Fibroblast of pulmonary artery (primary cell): ENCODE data around the gene FAM89B.

Experiments
- DNase-seq: peaks from one replicate; pipeline ENCODE4 v3.0.0-alpha.2; 2010; ENCODE audit warnings: low read depth
- H3K4me3 ChIP-seq: replicated peaks from 2 replicates; pipeline ENCODE4 v1.5.1; 2011; ENCODE audit warnings: low read depth, mild to moderate bottlenecking, control low read depth, low read length, moderate library complexity
- CTCF ChIP-seq: IDR thresholded peaks from 2 replicates; pipeline ENCODE4 v1.5.1; 2011; ENCODE audit warnings: mild to moderate bottlenecking, control low read depth, low read length, inconsistent platforms; ENCODE audit errors: missing control alignments

The FAM89B gene

GRCh38 chr11:65571420-65571819 lies 918 bp upstream of the FAM89B start:
- no peak for DNase-seq
- no peak for TF ChIP-seq CTCF
- H3K4me3 ChIP-seq, result peak overlapping the region; percentile 77

DNA sequence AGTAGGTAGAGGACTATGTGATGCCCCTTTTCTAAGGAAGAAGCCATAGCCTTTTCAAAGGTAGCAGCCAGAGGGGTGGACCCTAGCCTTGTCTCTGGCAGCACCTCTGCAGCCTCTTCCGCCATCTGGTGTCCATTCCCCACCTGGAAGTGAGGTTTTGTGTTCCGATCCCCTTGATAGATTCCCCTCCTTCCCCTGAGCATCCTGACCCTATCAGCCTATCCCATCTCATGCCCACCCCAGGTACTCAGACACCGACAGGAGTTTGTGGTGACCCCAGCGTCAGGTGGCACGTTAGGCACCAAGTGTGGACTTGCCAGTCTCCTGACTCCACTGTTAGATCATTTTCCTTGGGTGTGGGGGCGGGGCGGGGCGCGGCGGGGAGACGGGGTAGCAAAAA lies 398 bp upstream of the FAM89B start:
- DNase-seq, result peak; percentile 57
- H3K4me3 ChIP-seq, result peak overlapping the region; percentile 77
- peak; percentile 45 for TF ChIP-seq CTCF

DNA sequence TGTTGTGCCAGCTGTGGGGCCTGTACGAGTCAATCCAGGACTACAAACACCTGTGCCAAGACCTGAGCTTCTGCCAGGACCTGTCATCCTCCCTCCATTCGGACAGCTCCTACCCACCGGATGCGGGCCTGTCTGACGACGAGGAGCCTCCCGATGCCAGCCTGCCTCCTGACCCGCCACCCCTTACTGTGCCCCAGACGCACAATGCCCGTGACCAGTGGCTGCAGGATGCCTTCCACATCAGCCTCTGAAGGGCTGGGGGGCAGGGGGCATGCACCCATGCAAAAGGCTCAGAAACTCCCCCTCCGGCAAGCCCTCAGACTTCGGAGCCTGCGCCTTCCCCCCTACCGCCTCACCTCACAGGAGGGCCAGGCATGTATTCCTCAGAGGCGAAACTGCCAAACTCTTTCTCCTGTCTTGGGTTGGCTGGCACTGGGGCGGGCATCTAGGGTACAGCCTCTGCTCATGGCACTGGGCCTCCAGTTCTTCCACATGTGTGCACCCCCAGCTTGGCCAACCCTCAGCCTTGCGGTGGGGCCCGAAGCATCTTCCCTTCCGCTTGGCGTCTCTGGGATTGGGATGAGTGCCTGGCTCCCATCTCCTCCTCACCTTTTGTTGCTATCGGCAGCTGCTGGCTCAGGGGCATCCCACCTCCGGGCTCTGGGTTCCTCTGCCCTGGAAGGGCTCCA lies 1.2 kb downstream of the FAM89B start:
- no peak for TF ChIP-seq CTCF
- peak overlapping the region; percentile 59 for H3K4me3 ChIP-seq
- no peak for DNase-seq

DNA sequence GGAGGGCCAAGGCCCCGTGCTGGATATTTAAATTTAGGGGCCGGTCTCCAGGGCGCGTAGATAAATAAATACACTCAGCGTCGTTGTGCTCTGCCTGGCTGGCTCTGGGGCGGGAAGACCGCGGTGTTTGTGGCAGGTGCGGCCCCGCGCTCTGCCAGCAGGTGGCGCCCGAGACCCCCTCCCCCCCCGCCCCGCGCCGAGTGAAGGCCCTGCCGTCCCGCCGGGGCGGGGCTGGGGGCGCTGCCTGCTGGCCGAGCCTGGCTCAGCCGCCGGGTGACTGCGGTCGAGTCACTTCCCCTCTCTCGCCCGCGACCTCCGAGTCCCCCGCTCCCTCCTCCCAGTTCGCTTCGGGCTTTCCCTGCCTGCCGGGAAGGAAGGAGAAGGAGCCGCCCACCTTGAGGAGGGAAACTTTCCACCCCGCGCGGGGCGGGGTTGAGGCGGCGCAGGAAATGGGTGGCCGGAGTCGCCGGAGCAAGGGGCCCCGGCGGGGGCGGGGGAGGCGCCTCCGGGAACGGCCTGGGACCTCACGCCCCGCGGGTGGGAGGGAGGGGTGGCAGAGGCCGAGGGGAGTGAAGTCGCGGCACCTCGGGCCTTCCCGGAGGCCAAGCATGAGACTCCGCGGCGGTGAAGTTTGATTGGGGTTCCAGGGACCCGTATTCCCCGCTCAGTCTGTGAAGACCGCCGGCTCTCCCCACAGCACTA lies 1.9 kb downstream of the FAM89B start:
- DNase-seq, result peak; percentile 98
- H3K4me3 ChIP-seq, result peak overlapping the region; percentile 65
- peak; percentile 39 for TF ChIP-seq CTCF

- DNase-seq, result no peak
- H3K4me3 ChIP-seq, result peak overlapping the region; percentile 65
Observed at GRCh38 chr11:65574811-65575567, 2.7 kb downstream of the FAM89B start.

More at GRCh38 chr11:65574811-65575567, 2.7 kb downstream of the FAM89B start:
- no peak for TF ChIP-seq CTCF
